Dedifferentiated amniotic fluid mesenchymal stem cell (primary cell): Measurements from ENCODE around the gene GOLGA2.

Experiments used
- DNase-seq: peaks from one replicate; pipeline ENCODE4 v3.0.0-alpha.2; 2016; ENCODE audit errors: extremely low spot score

GOLGA2 gene

DNA sequence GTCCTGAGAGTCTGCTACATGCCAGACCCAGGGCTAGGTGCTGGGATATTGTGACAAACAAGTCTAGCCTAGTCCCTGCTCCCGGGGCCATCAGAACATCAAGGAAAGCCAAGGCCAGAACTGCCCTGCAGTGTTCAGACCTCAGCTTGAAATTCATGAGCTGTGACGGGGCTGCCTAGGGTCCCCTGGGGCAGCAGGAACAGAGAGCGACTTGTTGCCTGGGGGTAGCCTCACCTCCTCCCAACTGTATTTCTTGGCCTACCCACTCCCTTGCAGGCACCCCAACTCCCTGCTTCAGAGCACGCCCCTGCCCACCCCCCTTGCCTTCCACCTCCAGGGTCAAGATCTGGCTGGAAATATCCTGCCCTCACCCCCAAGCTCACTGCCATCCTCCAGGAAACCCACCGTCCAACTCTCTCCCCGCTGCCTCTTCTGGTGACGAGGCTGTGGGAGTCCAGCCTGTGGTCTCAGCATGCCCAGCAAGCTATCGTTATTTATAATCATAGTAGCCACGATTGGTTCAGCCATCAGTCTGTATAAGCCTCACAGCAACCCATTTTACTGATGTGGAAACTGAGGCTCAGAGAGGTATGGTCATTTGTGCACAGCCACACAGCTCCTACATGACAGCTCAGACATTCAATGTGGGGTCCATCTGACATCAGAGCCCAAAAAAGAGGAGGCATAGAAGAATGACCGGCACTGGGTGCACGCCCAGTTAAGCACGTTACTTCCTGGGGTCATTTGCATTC lies 61.9 kb downstream of the GOLGA2 start:
- DNase-seq, result no peak

DNA sequence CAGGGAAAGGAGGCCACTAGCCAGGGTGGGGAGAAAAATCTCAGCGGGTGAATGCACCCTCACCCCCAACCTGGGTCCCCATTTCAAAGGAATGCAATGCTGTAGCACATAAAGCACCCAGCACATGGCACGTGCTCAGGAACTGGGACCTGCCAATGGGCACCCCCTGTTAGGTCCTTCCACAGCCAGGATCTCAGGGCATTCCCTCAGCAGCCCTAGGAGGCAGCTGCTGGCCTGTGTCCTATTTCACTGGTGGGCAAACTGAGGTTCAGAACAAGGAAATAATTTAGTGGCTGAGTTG lies 63.9 kb downstream of the GOLGA2 start:
- DNase-seq, result no peak

- DNase-seq, result no peak
These were observed 64.4 kb downstream of the GOLGA2 start for GRCh38 chr9:128211186-128211980.

GRCh38 chr9:128208946-128209669 lies 66.7 kb downstream of the GOLGA2 start:
- DNase-seq, result no peak

GRCh38 chr9:128208386-128208785 lies 67.4 kb downstream of the GOLGA2 start:
- no peak for DNase-seq

- no peak for DNase-seq
These were observed 68.6 kb downstream of the GOLGA2 start for GRCh38 chr9:128206916-128207910.

- no peak for DNase-seq
These were observed 69.3 kb downstream of the GOLGA2 start for GRCh38 chr9:128206484-128206883.
